GM12878 (cell line): ENCODE measurements around the gene CDH4. TPM values are rescaled to one million over a fixed set of nuclear protein-coding genes. Genes with fewer than 3 reads are reported as not detected.

Source experiments
- ATAC-seq: fragments of 200-7000 bp; cut with Tn5 transposase; 3 replicates; pipeline ENCODE4 v1.9.1; 2020; ENCODE audit warnings: mild to moderate bottlenecking, moderate library complexity
- BruUV-seq: library from RNA; stranded (reverse); fragments of 400-500 nt; replicated peaks from 2 replicates; lab custom pipeline; 2021; lab: Mats Ljungman, UMichigan
- CTCF ChIA-PET: fragments of 300-600 bp; sonication (Branson Sonifier 250); formaldehyde crosslinking; extraction: SDS; loops from one replicate; lab custom pipeline; 2021; ENCODE audit warnings: inconsistent platforms; lab: Yijun Ruan, JAX
- POLR2A ChIA-PET: fragments of 350-600 bp; formaldehyde crosslinking; extraction: SDS; loops from one replicate; lab custom pipeline; 2021; ENCODE audit warnings: inconsistent platforms; lab: Charles Lee
- RAD21 ChIA-PET: fragments of 300-600 bp; sonication (Branson Sonifier 250); formaldehyde crosslinking; loops from one replicate; lab custom pipeline; 2023; ENCODE audit warnings: antibody characterized with exemption; ENCODE audit not compliant: unreplicated experiment; lab: Charles Lee
- SMC1A ChIA-PET: fragments of 300-600 bp; sonication (Branson Sonifier 250); formaldehyde crosslinking; loops from one replicate; lab custom pipeline; 2023; ENCODE audit not compliant: unreplicated experiment, uncharacterized antibody; lab: Charles Lee
- DNase-seq: peaks from one replicate; pipeline ENCODE4 v3.0.0-alpha.2; 2011; ENCODE audit warnings: low read depth, low spot score
- FAIRE-seq: peaks from 3 replicates; lab custom pipeline; 2011; peaks lifted over from hg19 to GRCh38; lab: Jason Lieb, UNC
- H2AFZ ChIP-seq: 2 replicates; pipeline ENCODE4 v1.6.0; 2011; ENCODE audit warnings: low read depth, low read length, control low read depth; ENCODE audit not compliant: control insufficient read depth
- H3K27ac ChIP-seq: 2 replicates; pipeline ENCODE4 v1.5.1; 2011; ENCODE audit warnings: control low read depth; ENCODE audit not compliant: control insufficient read depth, insufficient read depth
- H3K27me3 ChIP-seq, 2 experiments: replicated peaks in 1 of 2; 2 replicates each; pipeline versions ENCODE4 v1.6.0 to v1.6.1; 2011; ENCODE audit warnings: low read length in 1 of 2; ENCODE audit not compliant: control insufficient read depth in 2 of 2, insufficient read depth in 2 of 2
- H3K36me3 ChIP-seq, 2 experiments: 2 replicates each; pipeline ENCODE4 v1.5.1; 2011; ENCODE audit warnings: low read length in 1 of 2; ENCODE audit not compliant: control insufficient read depth in 2 of 2, insufficient read depth in 2 of 2
- H3K4me1 ChIP-seq: 2 replicates; pipeline ENCODE4 v1.6.1; 2011; ENCODE audit warnings: mild to moderate bottlenecking, low read length, moderate library complexity, mixed read lengths; ENCODE audit not compliant: control insufficient read depth, insufficient read depth
- H3K4me2 ChIP-seq: 2 replicates; pipeline ENCODE4 v1.6.0; 2011; ENCODE audit warnings: control low read depth; ENCODE audit not compliant: control insufficient read depth, insufficient read depth
- H3K4me3 ChIP-seq: fragments of 200-600 bp; sonication (generic); 2 replicates; pipeline ENCODE4 v1.5.1; 2016
- H3K79me2 ChIP-seq: 2 replicates; pipeline ENCODE4 v1.6.0; 2011; ENCODE audit warnings: low read length; ENCODE audit not compliant: control insufficient read depth, insufficient read depth
- H3K9ac ChIP-seq: 2 replicates; pipeline ENCODE4 v1.8.0; 2011; ENCODE audit warnings: low read length, control low read depth, mixed read lengths; ENCODE audit not compliant: control insufficient read depth, insufficient read depth
- H3K9me3 ChIP-seq: replicated peaks from 3 replicates; pipeline ENCODE4 v1.5.1; 2011; ENCODE audit warnings: mild to moderate bottlenecking, low read length; ENCODE audit not compliant: control insufficient read depth, insufficient read depth
- H4K20me1 ChIP-seq: 2 replicates; pipeline ENCODE4 v1.6.0; 2011; ENCODE audit not compliant: control insufficient read depth, insufficient read depth
- CBX5 ChIP-seq: sonication (generic); IDR thresholded peaks from 2 replicates; pipeline ENCODE4 v1.6.1; 2016; ENCODE audit warnings: low read depth, moderate library complexity, mild to moderate bottlenecking, inconsistent platforms
- CHD2 ChIP-seq: IDR thresholded peaks from 2 replicates; pipeline ENCODE4 v1.6.1; 2011; ENCODE audit warnings: low read depth, low read length, improper control_type of control experiment, borderline replicate concordance
- MEF2A ChIP-seq: IDR thresholded peaks from 2 replicates; pipeline ENCODE4 v1.6.1; 2011; ENCODE audit warnings: low read depth, mild to moderate bottlenecking, low read length, moderate library complexity; ENCODE audit not compliant: insufficient read depth
- PAX5 ChIP-seq: IDR thresholded peaks from 2 replicates; pipeline ENCODE4 v1.6.1; 2011; ENCODE audit warnings: low read depth, low read length, borderline replicate concordance
- RB1 ChIP-seq: fragments of 450-650 bp; formaldehyde crosslinking; IDR thresholded peaks from 2 replicates; pipeline ENCODE4 v1.6.1; 2017; ENCODE audit warnings: mild to moderate bottlenecking, borderline replicate concordance
- SP1 ChIP-seq: IDR thresholded peaks from one replicate; pipeline ENCODE4 v1.6.1; 2011; ENCODE audit warnings: low read depth, low read length
- TCF3 ChIP-seq: IDR thresholded peaks from 2 replicates; pipeline ENCODE4 v1.6.1; 2012; ENCODE audit warnings: low read depth, mild to moderate bottlenecking, low read length, borderline replicate concordance; ENCODE audit not compliant: insufficient read depth
- WGBS: methylation state at CpG from one replicate; pipeline ENCODE4 v1.1.6; 2016; ENCODE audit warnings: low lambda C conversion rate; ENCODE audit not compliant: insufficient replicate concordance, insufficient coverage; ENCODE audit errors: missing lambda C conversion rate; 5-methylcytosine and 5-hydroxymethylcytosine counted together
- in situ Hi-C: fragments of 300-500 bp; cut with MboI; formaldehyde crosslinking; loops from 9 replicates; pipeline ENCODE4 v1.14.3; 2018; ENCODE audit warnings: mixed read lengths
- intact Hi-C: fragments of 100-400 bp; cut with micrococcal nuclease; formaldehyde crosslinking; loops from one replicate; pipeline ENCODE4 v1.14.2; 2022; ENCODE audit not compliant: unreplicated experiment
- polyA plus RNA-seq, 11 experiments: library from polyadenylated mRNA; depleted of rRNA in 4 of 11; unstranded in 6 of 11; stranded (reverse) in 5 of 11; fragments of >200 nt; fragmentation: Nextera tagmentation in 4 of 11; fragmentation: Illumina TruSeq in 1 of 11; extraction: Ambion mirVana in 4 of 11; extraction: Trizol in 1 of 11; gene quantifications; 1 replicate in 1 of 11; 2 replicates in 10 of 11; pipeline versions ENCODE4 v1.2.1 to v1.2.3, GENCODE V29; 2011 to 2016; ENCODE audit warnings: inconsistent platforms in 2 of 11, missing spikeins in 2 of 11, low read depth in 1 of 11
- total RNA-seq, 4 experiments: library from RNA; depleted of rRNA in 3 of 4; stranded (reverse); fragments of >200 nt in 3 of 4; fragmentation: Illumina TruSeq in 1 of 4; extraction: Trizol in 1 of 4; gene quantifications; 2 replicates each; pipeline versions ENCODE4 v1.2.1 to v1.2.3, GENCODE V29; 2013 to 2021
- TF ChIP-seq, protein P1 (sequence below): fragments of 450-650 bp; IDR thresholded peaks from 2 replicates; pipeline ENCODE4 v1.6.1; 2016; ENCODE audit warnings: mild to moderate bottlenecking
- TF ChIP-seq, protein P2 (sequence below): IDR thresholded peaks from 2 replicates; pipeline ENCODE4 v1.6.1; 2011; ENCODE audit warnings: mild to moderate bottlenecking, low read depth, low read length, moderate library complexity; ENCODE audit not compliant: insufficient replicate concordance
- TF ChIP-seq, protein P3 (sequence below): IDR thresholded peaks from 2 replicates; pipeline ENCODE4 v1.6.1; 2012; ENCODE audit warnings: low read depth, low read length, improper control_type of control experiment
- TF ChIP-seq, protein P4 (sequence below): IDR thresholded peaks from 2 replicates; pipeline ENCODE4 v1.6.1; 2012; ENCODE audit warnings: low read depth, low read length, improper control_type of control experiment
- TF ChIP-seq, protein P5 (sequence below): IDR thresholded peaks from 2 replicates; pipeline ENCODE4 v1.6.1; 2011; ENCODE audit warnings: borderline replicate concordance, low read depth, mild to moderate bottlenecking, moderate library complexity, low read length; ENCODE audit not compliant: insufficient read depth, poor library complexity, severe bottlenecking
- TF ChIP-seq, protein P6 (sequence below): fragments of 450-650 bp; IDR thresholded peaks from 2 replicates; pipeline ENCODE4 v1.6.1; 2016; ENCODE audit warnings: mild to moderate bottlenecking, moderate library complexity, borderline replicate concordance

The CDH4 gene
- total and polyA plus RNA-seq, 10 of the 15 experiments (the other 5 are each of a cell fraction or from before 2014, with no cell fraction given): not detected

DNA sequence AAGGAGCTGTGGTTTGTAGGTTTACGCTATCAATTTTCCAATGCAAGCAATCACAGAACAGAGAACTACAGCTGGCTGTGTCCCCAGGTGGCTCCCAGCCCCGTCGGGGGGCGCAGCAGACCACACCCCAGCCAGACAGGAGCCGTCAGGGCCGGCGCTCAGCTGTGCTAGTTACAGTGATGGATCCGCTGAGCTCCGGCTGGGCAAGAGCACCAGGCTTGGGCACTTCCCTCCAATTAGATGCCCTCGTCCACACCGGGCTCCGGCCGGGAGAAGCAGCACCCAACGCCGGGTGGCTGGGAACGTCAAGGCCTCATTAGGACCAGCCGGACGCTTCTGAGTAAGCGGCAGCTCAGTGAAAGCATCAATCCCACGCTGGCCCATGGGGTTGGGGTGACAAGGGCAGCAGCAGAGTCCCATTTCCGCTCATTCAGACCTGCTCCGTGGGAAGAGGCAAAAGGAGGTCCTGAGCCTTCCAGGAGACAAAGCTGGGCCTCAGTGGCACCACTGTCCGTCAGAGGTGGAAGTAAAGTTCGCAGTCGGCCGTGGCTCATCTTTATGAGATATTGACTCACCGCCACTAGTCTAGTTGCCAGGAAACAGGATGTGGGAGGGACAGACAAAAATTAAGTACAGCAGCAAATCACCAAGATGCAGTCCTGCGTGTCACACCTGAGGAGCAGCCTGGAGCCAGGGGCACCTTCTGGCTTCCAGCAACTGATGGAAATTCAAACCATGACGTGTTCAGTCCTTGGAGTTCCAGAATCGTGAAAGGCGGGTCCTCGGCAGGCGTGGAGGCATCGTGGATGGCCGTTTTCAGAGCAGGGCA is 649.5 kb downstream of the CDH4 start:
- ATAC-seq: no peak; the same call in 2 of the 3 replicates
- POLR2A ChIA-PET: no interaction called here
- H3K36me3 ChIP-seq: no peaks in the 10 kb centered on the region
- no peaks in the 10 kb centered on the region for H3K79me2 ChIP-seq
- SMC1A ChIA-PET: interaction anchor here (1.1 kb wide), 1 partner anchor 11 kb away, joined by 3 read pairs; no protein-coding TSS in a partner anchor
- no peak overlapping the region for H2AFZ ChIP-seq
- no peak for DNase-seq
- FAIRE-seq: no peak
- in situ Hi-C loops (no loop called here), intact Hi-C loops (no loop called here)
- CTCF ChIA-PET: no interaction called here
- H3K4me1 ChIP-seq: no peaks in the 10 kb centered on the region
- H3K9ac ChIP-seq: no peak overlapping the region
- H3K4me3 ChIP-seq: no peak overlapping the region
- no peaks in the 10 kb centered on the region for H4K20me1 ChIP-seq
- H3K4me2 ChIP-seq: no peak overlapping the region
- RAD21 ChIA-PET: no interaction called here
- no peak overlapping the region for H3K27ac ChIP-seq
- no peaks in the 10 kb centered on the region for H3K9me3 ChIP-seq
- BruUV-seq: no TSS peak
- 49% methylated on average over 35 of the region's 35 CpGs for WGBS
- no peaks in the 10 kb centered on the region for H3K27me3 ChIP-seq
- TF ChIP-seq CHD2 (no peak), PAX5 (no peak), MEF2A (no peak), RB1 (no peak), CBX5 (no peak), TCF3 (no peak), SP1 (no peak)
- TF ChIP-seq, protein P1, sequence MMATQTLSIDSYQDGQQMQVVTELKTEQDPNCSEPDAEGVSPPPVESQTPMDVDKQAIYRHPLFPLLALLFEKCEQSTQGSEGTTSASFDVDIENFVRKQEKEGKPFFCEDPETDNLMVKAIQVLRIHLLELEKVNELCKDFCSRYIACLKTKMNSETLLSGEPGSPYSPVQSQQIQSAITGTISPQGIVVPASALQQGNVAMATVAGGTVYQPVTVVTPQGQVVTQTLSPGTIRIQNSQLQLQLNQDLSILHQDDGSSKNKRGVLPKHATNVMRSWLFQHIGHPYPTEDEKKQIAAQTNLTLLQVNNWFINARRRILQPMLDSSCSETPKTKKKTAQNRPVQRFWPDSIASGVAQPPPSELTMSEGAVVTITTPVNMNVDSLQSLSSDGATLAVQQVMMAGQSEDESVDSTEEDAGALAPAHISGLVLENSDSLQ: no peak
- TF ChIP-seq, protein P2, sequence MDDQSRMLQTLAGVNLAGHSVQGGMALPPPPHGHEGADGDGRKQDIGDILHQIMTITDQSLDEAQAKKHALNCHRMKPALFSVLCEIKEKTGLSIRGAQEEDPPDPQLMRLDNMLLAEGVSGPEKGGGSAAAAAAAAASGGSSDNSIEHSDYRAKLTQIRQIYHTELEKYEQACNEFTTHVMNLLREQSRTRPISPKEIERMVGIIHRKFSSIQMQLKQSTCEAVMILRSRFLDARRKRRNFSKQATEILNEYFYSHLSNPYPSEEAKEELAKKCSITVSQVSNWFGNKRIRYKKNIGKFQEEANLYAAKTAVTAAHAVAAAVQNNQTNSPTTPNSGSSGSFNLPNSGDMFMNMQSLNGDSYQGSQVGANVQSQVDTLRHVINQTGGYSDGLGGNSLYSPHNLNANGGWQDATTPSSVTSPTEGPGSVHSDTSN: no peak
- TF ChIP-seq, protein P3, sequence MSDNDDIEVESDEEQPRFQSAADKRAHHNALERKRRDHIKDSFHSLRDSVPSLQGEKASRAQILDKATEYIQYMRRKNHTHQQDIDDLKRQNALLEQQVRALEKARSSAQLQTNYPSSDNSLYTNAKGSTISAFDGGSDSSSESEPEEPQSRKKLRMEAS: no peak
- TF ChIP-seq, protein P4, sequence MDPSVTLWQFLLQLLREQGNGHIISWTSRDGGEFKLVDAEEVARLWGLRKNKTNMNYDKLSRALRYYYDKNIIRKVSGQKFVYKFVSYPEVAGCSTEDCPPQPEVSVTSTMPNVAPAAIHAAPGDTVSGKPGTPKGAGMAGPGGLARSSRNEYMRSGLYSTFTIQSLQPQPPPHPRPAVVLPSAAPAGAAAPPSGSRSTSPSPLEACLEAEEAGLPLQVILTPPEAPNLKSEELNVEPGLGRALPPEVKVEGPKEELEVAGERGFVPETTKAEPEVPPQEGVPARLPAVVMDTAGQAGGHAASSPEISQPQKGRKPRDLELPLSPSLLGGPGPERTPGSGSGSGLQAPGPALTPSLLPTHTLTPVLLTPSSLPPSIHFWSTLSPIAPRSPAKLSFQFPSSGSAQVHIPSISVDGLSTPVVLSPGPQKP: no peak
- TF ChIP-seq, protein P5, sequence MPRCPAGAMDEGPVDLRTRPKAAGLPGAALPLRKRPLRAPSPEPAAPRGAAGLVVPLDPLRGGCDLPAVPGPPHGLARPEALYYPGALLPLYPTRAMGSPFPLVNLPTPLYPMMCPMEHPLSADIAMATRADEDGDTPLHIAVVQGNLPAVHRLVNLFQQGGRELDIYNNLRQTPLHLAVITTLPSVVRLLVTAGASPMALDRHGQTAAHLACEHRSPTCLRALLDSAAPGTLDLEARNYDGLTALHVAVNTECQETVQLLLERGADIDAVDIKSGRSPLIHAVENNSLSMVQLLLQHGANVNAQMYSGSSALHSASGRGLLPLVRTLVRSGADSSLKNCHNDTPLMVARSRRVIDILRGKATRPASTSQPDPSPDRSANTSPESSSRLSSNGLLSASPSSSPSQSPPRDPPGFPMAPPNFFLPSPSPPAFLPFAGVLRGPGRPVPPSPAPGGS: no peak
- TF ChIP-seq, protein P6, sequence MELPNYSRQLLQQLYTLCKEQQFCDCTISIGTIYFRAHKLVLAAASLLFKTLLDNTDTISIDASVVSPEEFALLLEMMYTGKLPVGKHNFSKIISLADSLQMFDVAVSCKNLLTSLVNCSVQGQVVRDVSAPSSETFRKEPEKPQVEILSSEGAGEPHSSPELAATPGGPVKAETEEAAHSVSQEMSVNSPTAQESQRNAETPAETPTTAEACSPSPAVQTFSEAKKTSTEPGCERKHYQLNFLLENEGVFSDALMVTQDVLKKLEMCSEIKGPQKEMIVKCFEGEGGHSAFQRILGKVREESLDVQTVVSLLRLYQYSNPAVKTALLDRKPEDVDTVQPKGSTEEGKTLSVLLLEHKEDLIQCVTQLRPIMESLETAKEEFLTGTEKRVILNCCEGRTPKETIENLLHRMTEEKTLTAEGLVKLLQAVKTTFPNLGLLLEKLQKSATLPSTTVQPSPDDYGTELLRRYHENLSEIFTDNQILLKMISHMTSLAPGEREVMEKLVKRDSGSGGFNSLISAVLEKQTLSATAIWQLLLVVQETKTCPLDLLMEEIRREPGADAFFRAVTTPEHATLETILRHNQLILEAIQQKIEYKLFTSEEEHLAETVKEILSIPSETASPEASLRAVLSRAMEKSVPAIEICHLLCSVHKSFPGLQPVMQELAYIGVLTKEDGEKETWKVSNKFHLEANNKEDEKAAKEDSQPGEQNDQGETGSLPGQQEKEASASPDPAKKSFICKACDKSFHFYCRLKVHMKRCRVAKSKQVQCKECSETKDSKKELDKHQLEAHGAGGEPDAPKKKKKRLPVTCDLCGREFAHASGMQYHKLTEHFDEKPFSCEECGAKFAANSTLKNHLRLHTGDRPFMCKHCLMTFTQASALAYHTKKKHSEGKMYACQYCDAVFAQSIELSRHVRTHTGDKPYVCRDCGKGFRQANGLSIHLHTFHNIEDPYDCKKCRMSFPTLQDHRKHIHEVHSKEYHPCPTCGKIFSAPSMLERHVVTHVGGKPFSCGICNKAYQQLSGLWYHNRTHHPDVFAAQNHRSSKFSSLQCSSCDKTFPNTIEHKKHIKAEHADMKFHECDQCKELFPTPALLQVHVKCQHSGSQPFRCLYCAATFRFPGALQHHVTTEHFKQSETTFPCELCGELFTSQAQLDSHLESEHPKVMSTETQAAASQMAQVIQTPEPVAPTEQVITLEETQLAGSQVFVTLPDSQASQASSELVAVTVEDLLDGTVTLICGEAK: no peak
